ENCODE results near the gene RAET1G. TPM values are rescaled to one million over a fixed set of nuclear protein-coding genes. Genes with fewer than 3 reads are reported as not detected.
"Not testable (repeated sequence)": the region's sequence is repeated elsewhere in the genome, so short reads cannot be mapped to it uniquely, and the experiment has no call there.

The RAET1G gene
- total and polyA plus RNA-seq, 2 donors (not counting 3 experiments of a cell fraction or from before 2014, with no cell fraction given) = 1.6 to 2.1 TPM

- POLR2A ChIA-PET; H3K4me2 ChIP-seq (ENCODE audit: insufficient read depth, low read length): not testable (repeated sequence)
These were observed 31.5 kb upstream of the RAET1G start for GRCh38 chr6:149954328-149954983.

GRCh38 chr6:149953934-149954327, 31.0 kb upstream of the RAET1G start:
- BruUV-seq (replicated peaks); H3K4me2 ChIP-seq (ENCODE audit: insufficient read depth, low read length); dilution Hi-C loops (cut with MboI; ENCODE audit: extremely low pct_ligation_motif_present, low sequenced_read_pairs); CTCF ChIA-PET; H3K9ac ChIP-seq (replicated peaks; ENCODE audit: extremely low read depth, insufficient read depth, low read length); H3K36me3 ChIP-seq (ENCODE audit: control insufficient read depth in 2 of 2, extremely low read depth in 1 of 2, insufficient read depth in 2 of 2, low read length in 2 of 2); H2AFZ ChIP-seq (ENCODE audit: low read depth, low read length); DNase-seq (ENCODE audit: low read depth, low spot score); H3K27ac ChIP-seq (ENCODE audit: insufficient read depth, low read depth, low read length); H3K9me1 ChIP-seq (replicated peaks; ENCODE audit: control insufficient read depth, extremely low read depth, insufficient read depth, low read length); H3K9me3 ChIP-seq (replicated peaks; ENCODE audit: control insufficient read depth, insufficient read depth, low read length); POLR2A ChIA-PET; H3K4me3 ChIP-seq (replicated peaks in 1 of 3; ENCODE audit: insufficient read depth in 1 of 3, low read depth in 1 of 3, low read length in 3 of 3); intact Hi-C loops (cut with micrococcal nuclease); H3K4me1 ChIP-seq (ENCODE audit: control insufficient read depth, extremely low read depth, insufficient read depth, low read length); H4K20me1 ChIP-seq (replicated peaks; ENCODE audit: control insufficient read depth, extremely low read depth, insufficient read depth, low read length); H3K79me2 ChIP-seq (ENCODE audit: control insufficient read depth, insufficient read depth, low read length): not testable (repeated sequence)
- TF ChIP-seq EZH2 (IDR thresholded peaks at IDR 0.05; ENCODE audit: borderline replicate concordance, low read depth, low read length, severe bottlenecking) = peak; percentile 28
- FAIRE-seq = peak; percentile 71
- peaks cover 30 to 53% of the 10 kb centered on the region in 2 experiments for H3K27me3 ChIP-seq (ENCODE audit: control insufficient read depth in 2 of 2, insufficient read depth in 2 of 2, low read length in 2 of 2)

More at GRCh38 chr6:149954328-149954983, 31.5 kb upstream of the RAET1G start:
- peaks cover 30 to 53% of the 10 kb centered on the region in 2 experiments for H3K27me3 ChIP-seq (ENCODE audit: control insufficient read depth in 2 of 2, insufficient read depth in 2 of 2, low read length in 2 of 2)
- H3K36me3 ChIP-seq (ENCODE audit: control insufficient read depth in 2 of 2, extremely low read depth in 1 of 2, insufficient read depth in 2 of 2, low read length in 2 of 2); H3K9me3 ChIP-seq (replicated peaks; ENCODE audit: control insufficient read depth, insufficient read depth, low read length); DNase-seq (ENCODE audit: low read depth, low spot score); H3K79me2 ChIP-seq (ENCODE audit: control insufficient read depth, insufficient read depth, low read length); CTCF ChIA-PET; intact Hi-C loops (cut with micrococcal nuclease); H2AFZ ChIP-seq (ENCODE audit: low read depth, low read length); H3K9me1 ChIP-seq (replicated peaks; ENCODE audit: control insufficient read depth, extremely low read depth, insufficient read depth, low read length); FAIRE-seq; H4K20me1 ChIP-seq (replicated peaks; ENCODE audit: control insufficient read depth, extremely low read depth, insufficient read depth, low read length); H3K4me1 ChIP-seq (ENCODE audit: control insufficient read depth, extremely low read depth, insufficient read depth, low read length); H3K9ac ChIP-seq (replicated peaks; ENCODE audit: extremely low read depth, insufficient read depth, low read length); BruUV-seq (replicated peaks); dilution Hi-C loops (cut with MboI; ENCODE audit: extremely low pct_ligation_motif_present, low sequenced_read_pairs); H3K27ac ChIP-seq (ENCODE audit: insufficient read depth, low read depth, low read length); H3K4me3 ChIP-seq (replicated peaks in 1 of 3; ENCODE audit: insufficient read depth in 1 of 3, low read depth in 1 of 3, low read length in 3 of 3): not testable (repeated sequence)

All from endothelial cell of umbilical vein (primary cell).